HUES48 (cell line): ENCODE data around the gene DLG2.
"Not testable (repeated sequence)": the region's sequence is repeated elsewhere in the genome, so short reads cannot be mapped to it uniquely, and the experiment has no call there.

Source experiments
- H3K27ac ChIP-seq: one replicate; pipeline ENCODE4 v1.7.0; 2013; ENCODE audit warnings: low read depth, low read length, inconsistent platforms
- H3K27me3 ChIP-seq: 2 replicates; pipeline ENCODE4 v1.6.1; 2013; ENCODE audit warnings: mild to moderate bottlenecking, low read length; ENCODE audit not compliant: control insufficient read depth, insufficient read depth
- H3K36me3 ChIP-seq: 2 replicates; pipeline ENCODE4 v1.6.1; 2013; ENCODE audit warnings: low read length; ENCODE audit not compliant: control insufficient read depth, insufficient read depth
- H3K4me1 ChIP-seq: 2 replicates; pipeline ENCODE4 v1.6.1; 2013; ENCODE audit warnings: mild to moderate bottlenecking, low read length; ENCODE audit not compliant: control insufficient read depth, insufficient read depth
- H3K4me3 ChIP-seq: 2 replicates; pipeline ENCODE4 v1.5.1; 2013; ENCODE audit warnings: mild to moderate bottlenecking, low read depth, low read length
- H3K9ac ChIP-seq: 2 replicates; pipeline ENCODE4 v1.6.1; 2013; ENCODE audit warnings: mild to moderate bottlenecking, low read depth, low read length, moderate library complexity
- H3K9me3 ChIP-seq: 2 replicates; pipeline ENCODE4 v1.6.1; 2013; ENCODE audit warnings: low read length; ENCODE audit not compliant: control insufficient read depth, insufficient read depth

The DLG2 gene

GRCh38 chr11:84853841-84854497 lies 773.2 kb downstream of the DLG2 start:
- H3K27ac ChIP-seq, result no peak overlapping the region
- no peak overlapping the region for H3K9ac ChIP-seq
- H3K4me3 ChIP-seq, result no peak overlapping the region
- no peaks in the 10 kb centered on the region for H3K9me3 ChIP-seq
- no peaks in the 10 kb centered on the region; the same call in 1 of the 2 replicates for H3K4me1 ChIP-seq
- no peaks in the 10 kb centered on the region for H3K27me3 ChIP-seq
- H3K36me3 ChIP-seq, result no peaks in the 10 kb centered on the region

- no peak overlapping the region for H3K4me3 ChIP-seq
- no peak overlapping the region for H3K27ac ChIP-seq
- no peaks in the 10 kb centered on the region for H3K4me1 ChIP-seq
- no peaks in the 10 kb centered on the region for H3K9me3 ChIP-seq
- H3K27me3 ChIP-seq, result no peaks in the 10 kb centered on the region
- H3K9ac ChIP-seq, result no peak overlapping the region
- no peaks in the 10 kb centered on the region for H3K36me3 ChIP-seq
These were observed 779.3 kb downstream of the DLG2 start for GRCh38 chr11:84847842-84848241.

- H3K9me3 ChIP-seq, H3K27me3 ChIP-seq, H3K36me3 ChIP-seq, H3K27ac ChIP-seq, H3K9ac ChIP-seq, H3K4me1 ChIP-seq, H3K4me3 ChIP-seq: not testable (repeated sequence)
These were observed 786.9 kb downstream of the DLG2 start for GRCh38 chr11:84840201-84840600.

GRCh38 chr11:84837402-84838069 lies 789.6 kb downstream of the DLG2 start:
- H3K9me3 ChIP-seq, result no peaks in the 10 kb centered on the region
- H3K27me3 ChIP-seq, result no peaks in the 10 kb centered on the region
- no peak overlapping the region for H3K9ac ChIP-seq
- no peaks in the 10 kb centered on the region for H3K4me1 ChIP-seq
- no peak overlapping the region for H3K4me3 ChIP-seq
- no peaks in the 10 kb centered on the region for H3K36me3 ChIP-seq
- H3K27ac ChIP-seq, result no peak overlapping the region

- no peaks in the 10 kb centered on the region for H3K9me3 ChIP-seq
- H3K36me3 ChIP-seq, result no peaks in the 10 kb centered on the region
- H3K4me3 ChIP-seq, result no peak overlapping the region
- no peaks in the 10 kb centered on the region for H3K4me1 ChIP-seq
- no peak overlapping the region for H3K9ac ChIP-seq
- no peaks in the 10 kb centered on the region for H3K27me3 ChIP-seq
- H3K27ac ChIP-seq, result no peak overlapping the region
These were observed 790.8 kb downstream of the DLG2 start for GRCh38 chr11:84836371-84836770.

GRCh38 chr11:84833488-84834088 lies 793.6 kb downstream of the DLG2 start:
- H3K9ac ChIP-seq, result no peak overlapping the region
- no peaks in the 10 kb centered on the region for H3K4me1 ChIP-seq
- no peaks in the 10 kb centered on the region for H3K36me3 ChIP-seq
- H3K9me3 ChIP-seq, result no peaks in the 10 kb centered on the region
- no peaks in the 10 kb centered on the region for H3K27me3 ChIP-seq
- H3K4me3 ChIP-seq, result no peak overlapping the region
- H3K27ac ChIP-seq, result no peak overlapping the region

GRCh38 chr11:84830372-84830771 lies 796.8 kb downstream of the DLG2 start:
- Histone ChIP-seq H3K36me3 (no peaks in the 10 kb centered on the region), H3K27me3 (no peaks in the 10 kb centered on the region), H3K9ac (no peak overlapping the region), H3K4me1 (no peaks in the 10 kb centered on the region), H3K4me3 (no peak overlapping the region), H3K27ac (no peak overlapping the region), H3K9me3 (no peaks in the 10 kb centered on the region)

GRCh38 chr11:84829162-84829561 lies 798.0 kb downstream of the DLG2 start:
- no peak overlapping the region for H3K4me3 ChIP-seq
- no peaks in the 10 kb centered on the region for H3K36me3 ChIP-seq
- H3K4me1 ChIP-seq, result no peaks in the 10 kb centered on the region
- H3K9me3 ChIP-seq, result no peaks in the 10 kb centered on the region
- no peaks in the 10 kb centered on the region for H3K27me3 ChIP-seq
- no peak overlapping the region for H3K9ac ChIP-seq
- H3K27ac ChIP-seq, result no peak overlapping the region

GRCh38 chr11:84828616-84829015 lies 798.5 kb downstream of the DLG2 start:
- Histone ChIP-seq H3K9ac (no peak overlapping the region), H3K27me3 (no peaks in the 10 kb centered on the region), H3K27ac (no peak overlapping the region), H3K9me3 (no peaks in the 10 kb centered on the region), H3K4me3 (no peak overlapping the region), H3K36me3 (no peaks in the 10 kb centered on the region), H3K4me1 (no peaks in the 10 kb centered on the region)

GRCh38 chr11:84825106-84825660 lies 802.0 kb downstream of the DLG2 start:
- no peak overlapping the region for H3K27ac ChIP-seq
- H3K4me3 ChIP-seq, result no peak overlapping the region
- no peaks in the 10 kb centered on the region for H3K9me3 ChIP-seq
- no peaks in the 10 kb centered on the region for H3K4me1 ChIP-seq
- no peaks in the 10 kb centered on the region for H3K36me3 ChIP-seq
- H3K9ac ChIP-seq, result no peak overlapping the region
- H3K27me3 ChIP-seq, result no peaks in the 10 kb centered on the region

GRCh38 chr11:84824624-84825023 lies 802.5 kb downstream of the DLG2 start:
- peaks cover 1% of the 10 kb centered on the region; the same call in 1 of the 2 replicates for H3K4me1 ChIP-seq
- H3K9ac ChIP-seq, result no peak overlapping the region
- H3K9me3 ChIP-seq, result no peaks in the 10 kb centered on the region
- H3K27ac ChIP-seq, result no peak overlapping the region
- no peak overlapping the region for H3K4me3 ChIP-seq
- H3K27me3 ChIP-seq, result no peaks in the 10 kb centered on the region
- no peaks in the 10 kb centered on the region for H3K36me3 ChIP-seq
